OCI-LY1 (cell line): ENCODE measurements around the gene FAH.

Source experiments
- H2AFZ ChIP-seq: fragments of 200-600 bp; sonication (generic), shearing (Covaris generic); 2 replicates; pipeline ENCODE4 v1.6.0; 2014; ENCODE audit warnings: antibody characterized with exemption, mild to moderate bottlenecking, low read length
- H3F3A ChIP-seq: fragments of 200-600 bp; sonication (generic), shearing (Covaris generic); 2 replicates; pipeline ENCODE4 v1.6.0; 2014; ENCODE audit warnings: mild to moderate bottlenecking, antibody characterized with exemption, low read length, moderate library complexity; ENCODE audit not compliant: insufficient read depth
- H3K27ac ChIP-seq: fragments of 200-600 bp; sonication (generic); 2 replicates; pipeline ENCODE4 v1.5.1; 2014; ENCODE audit warnings: low read length, mixed run types, mild to moderate bottlenecking, low read depth; ENCODE audit not compliant: poor library complexity, severe bottlenecking
- H3K27me3 ChIP-seq: fragments of 200-600 bp; sonication (generic); 2 replicates; pipeline ENCODE4 v1.6.0; 2014; ENCODE audit warnings: antibody characterized with exemption, mild to moderate bottlenecking, low read length, moderate library complexity; ENCODE audit not compliant: insufficient read depth
- H3K36me3 ChIP-seq: fragments of 200-600 bp; sonication (generic); 2 replicates; pipeline ENCODE4 v1.6.1; 2014; ENCODE audit warnings: mild to moderate bottlenecking, antibody characterized with exemption, low read length, moderate library complexity, mixed read lengths; ENCODE audit not compliant: insufficient read depth
- H3K4me1 ChIP-seq: fragments of 200-600 bp; sonication (generic); 2 replicates; pipeline ENCODE4 v1.5.1; 2014; ENCODE audit warnings: mild to moderate bottlenecking, low read length, moderate library complexity; ENCODE audit not compliant: insufficient read depth, severe bottlenecking
- H3K4me2 ChIP-seq: fragments of 200-600 bp; sonication (generic), shearing (Covaris generic); 2 replicates; pipeline ENCODE4 v1.6.1; 2014; ENCODE audit warnings: low read length
- H3K4me3 ChIP-seq: fragments of 200-600 bp; sonication (generic); 2 replicates; pipeline ENCODE4 v1.5.1; 2014; ENCODE audit warnings: low read length, low read depth, mild to moderate bottlenecking, mixed read lengths; ENCODE audit not compliant: poor library complexity, severe bottlenecking
- H3K79me2 ChIP-seq: fragments of 200-600 bp; shearing (Covaris generic); 2 replicates; pipeline ENCODE4 v1.6.1; 2016; ENCODE audit warnings: mixed run types, low read length, mixed read lengths; ENCODE audit not compliant: insufficient read depth
- H3K9ac ChIP-seq: fragments of 200-600 bp; sonication (generic), shearing (Covaris generic); 2 replicates; pipeline ENCODE4 v1.6.1; 2014; ENCODE audit warnings: mild to moderate bottlenecking, low read length, mixed read lengths
- H3K9me2 ChIP-seq: fragments of 200-600 bp; sonication (generic), shearing (Covaris generic); 2 replicates; pipeline ENCODE4 v1.6.1; 2014; ENCODE audit warnings: low read depth, mild to moderate bottlenecking, low read length, mixed read lengths
- H3K9me3 ChIP-seq: fragments of 200-600 bp; shearing (Covaris generic); 2 replicates; pipeline ENCODE4 v1.6.1; 2014; ENCODE audit warnings: low read length, mixed read lengths
- H4K20me1 ChIP-seq: fragments of 200-600 bp; sonication (generic), shearing (Covaris generic); 2 replicates; pipeline ENCODE4 v1.6.0; 2016; ENCODE audit warnings: mild to moderate bottlenecking, low read length; ENCODE audit not compliant: insufficient read depth
- EZH2 ChIP-seq: fragments of 200-600 bp; sonication (generic), shearing (Covaris generic); IDR thresholded peaks from 2 replicates; pipeline ENCODE4 v1.8.0; 2017; ENCODE audit warnings: borderline replicate concordance, mixed run types, mild to moderate bottlenecking, antibody characterized with exemption, low read length, moderate library complexity, mixed read lengths
- TF ChIP-seq, protein P1 (sequence below): fragments of 200-600 bp; sonication (generic), shearing (Covaris generic); IDR thresholded peaks from 2 replicates; pipeline ENCODE4 v1.5.1; 2017; ENCODE audit warnings: mild to moderate bottlenecking, antibody characterized with exemption, low read length, moderate library complexity, mixed read lengths

Gene FAH

DNA sequence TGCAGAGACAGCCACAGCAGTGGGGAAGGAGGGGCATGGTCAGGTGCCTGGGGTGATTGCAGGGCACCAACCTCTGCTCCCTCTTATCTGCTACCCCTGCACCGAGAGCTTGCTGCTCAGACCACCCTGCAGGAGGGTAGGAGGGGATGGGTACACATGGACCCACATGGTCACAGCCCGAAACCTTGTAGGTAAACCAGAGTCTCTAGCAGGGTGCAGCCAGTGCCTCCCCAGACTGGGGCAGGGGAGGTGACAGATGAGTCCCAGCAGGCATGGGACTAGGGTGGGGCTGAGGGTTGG is 49.2 kb downstream of the FAH start:
- no peak overlapping the region for H3K9ac ChIP-seq
- H3K79me2 ChIP-seq: no peaks in the 10 kb centered on the region
- no peaks in the 10 kb centered on the region for H3K4me1 ChIP-seq
- no peaks in the 10 kb centered on the region for H4K20me1 ChIP-seq
- no peaks in the 10 kb centered on the region for H3K9me2 ChIP-seq
- no peaks in the 10 kb centered on the region for H3K27me3 ChIP-seq
- no peaks in the 10 kb centered on the region for H3K9me3 ChIP-seq
- H3K4me2 ChIP-seq: no peak overlapping the region
- no peaks in the 10 kb centered on the region for H3F3A ChIP-seq
- H3K4me3 ChIP-seq: no peak overlapping the region
- no peak overlapping the region for H3K27ac ChIP-seq
- no peak overlapping the region for H2AFZ ChIP-seq
- no peak for TF ChIP-seq EZH2
- TF ChIP-seq, protein P1, sequence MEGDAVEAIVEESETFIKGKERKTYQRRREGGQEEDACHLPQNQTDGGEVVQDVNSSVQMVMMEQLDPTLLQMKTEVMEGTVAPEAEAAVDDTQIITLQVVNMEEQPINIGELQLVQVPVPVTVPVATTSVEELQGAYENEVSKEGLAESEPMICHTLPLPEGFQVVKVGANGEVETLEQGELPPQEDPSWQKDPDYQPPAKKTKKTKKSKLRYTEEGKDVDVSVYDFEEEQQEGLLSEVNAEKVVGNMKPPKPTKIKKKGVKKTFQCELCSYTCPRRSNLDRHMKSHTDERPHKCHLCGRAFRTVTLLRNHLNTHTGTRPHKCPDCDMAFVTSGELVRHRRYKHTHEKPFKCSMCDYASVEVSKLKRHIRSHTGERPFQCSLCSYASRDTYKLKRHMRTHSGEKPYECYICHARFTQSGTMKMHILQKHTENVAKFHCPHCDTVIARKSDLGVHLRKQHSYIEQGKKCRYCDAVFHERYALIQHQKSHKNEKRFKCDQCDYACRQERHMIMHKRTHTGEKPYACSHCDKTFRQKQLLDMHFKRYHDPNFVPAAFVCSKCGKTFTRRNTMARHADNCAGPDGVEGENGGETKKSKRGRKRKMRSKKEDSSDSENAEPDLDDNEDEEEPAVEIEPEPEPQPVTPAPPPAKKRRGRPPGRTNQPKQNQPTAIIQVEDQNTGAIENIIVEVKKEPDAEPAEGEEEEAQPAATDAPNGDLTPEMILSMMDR: no peak
- no peaks in the 10 kb centered on the region for H3K36me3 ChIP-seq

DNA sequence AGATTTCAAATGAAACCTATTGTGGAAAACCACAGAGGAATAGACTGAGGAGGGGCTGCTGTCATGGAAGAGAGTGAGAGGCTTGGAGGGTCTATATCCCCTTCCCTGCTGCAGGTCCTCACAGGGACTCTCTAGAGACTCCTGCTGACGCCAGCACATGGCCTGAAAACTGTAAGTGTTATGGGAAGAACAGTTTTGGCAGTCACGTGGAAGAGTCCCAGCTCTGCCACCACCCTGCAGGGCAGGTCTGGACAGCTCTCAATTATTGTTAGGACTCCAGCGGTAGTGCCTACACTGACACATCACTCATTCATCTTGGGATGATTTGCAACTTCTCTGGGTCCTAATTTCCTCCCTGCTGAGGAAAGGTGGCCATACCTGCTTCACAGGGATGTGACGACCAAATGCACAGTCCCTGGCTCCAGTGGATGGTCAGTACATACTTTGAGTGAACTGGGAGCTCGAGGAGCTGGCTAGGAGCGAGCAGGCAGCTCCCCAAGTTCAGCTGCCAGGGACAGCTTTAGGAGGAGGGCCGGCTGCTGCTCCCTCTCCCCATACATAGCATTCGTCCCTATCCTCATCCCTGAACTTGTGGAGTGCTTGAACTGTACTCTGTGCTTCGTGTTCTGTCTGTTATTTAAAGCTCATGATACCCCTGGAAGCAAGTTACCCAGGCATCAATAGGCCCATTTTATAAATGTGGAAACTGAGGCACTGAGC is 50.0 kb downstream of the FAH start:
- no peak overlapping the region for H2AFZ ChIP-seq
- TF ChIP-seq, protein P1: no peak
- TF ChIP-seq EZH2: no peak
- no peak overlapping the region for H3K27ac ChIP-seq
- no peaks in the 10 kb centered on the region for H3F3A ChIP-seq
- H3K27me3 ChIP-seq: no peaks in the 10 kb centered on the region
- H3K4me1 ChIP-seq: no peaks in the 10 kb centered on the region
- no peaks in the 10 kb centered on the region for H3K9me3 ChIP-seq
- H3K79me2 ChIP-seq: no peaks in the 10 kb centered on the region
- H3K4me3 ChIP-seq: no peak overlapping the region
- H4K20me1 ChIP-seq: no peaks in the 10 kb centered on the region
- no peak overlapping the region for H3K4me2 ChIP-seq
- H3K9ac ChIP-seq: no peak overlapping the region
- no peaks in the 10 kb centered on the region for H3K9me2 ChIP-seq
- no peaks in the 10 kb centered on the region for H3K36me3 ChIP-seq

DNA sequence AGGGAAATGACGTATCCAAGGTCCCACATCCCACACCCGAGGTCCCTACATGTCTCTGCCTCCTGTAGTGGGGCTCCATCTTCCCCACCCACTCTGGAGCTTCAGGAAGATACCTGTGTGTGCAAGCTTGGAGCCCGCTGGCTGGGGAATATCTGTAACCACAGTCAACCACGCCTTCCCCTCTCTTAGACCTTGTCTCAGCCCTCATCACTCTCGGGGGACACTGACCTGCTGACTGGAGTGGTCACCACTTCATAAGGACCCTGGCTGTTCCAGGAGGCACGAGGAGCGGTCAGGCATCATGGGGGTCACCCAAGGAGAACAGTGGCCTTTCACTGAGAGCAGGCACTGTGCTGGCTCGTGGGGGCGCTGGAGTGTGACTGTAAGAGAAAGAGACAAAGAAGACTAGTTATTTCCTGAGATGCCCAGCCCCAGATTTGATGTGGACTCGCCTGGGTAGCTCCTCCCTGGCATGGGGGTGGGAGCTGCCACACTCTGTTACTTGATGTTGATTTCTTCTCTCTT is 50.6 kb downstream of the FAH start:
- H3K27me3 ChIP-seq: no peaks in the 10 kb centered on the region
- no peaks in the 10 kb centered on the region for H3K9me3 ChIP-seq
- H3K9me2 ChIP-seq: no peaks in the 10 kb centered on the region
- no peaks in the 10 kb centered on the region for H3F3A ChIP-seq
- no peaks in the 10 kb centered on the region for H3K4me1 ChIP-seq
- no peak overlapping the region for H3K4me3 ChIP-seq
- H3K9ac ChIP-seq: no peak overlapping the region
- H2AFZ ChIP-seq: no peak overlapping the region
- H4K20me1 ChIP-seq: no peaks in the 10 kb centered on the region
- H3K36me3 ChIP-seq: no peaks in the 10 kb centered on the region
- no peak overlapping the region for H3K27ac ChIP-seq
- TF ChIP-seq EZH2: no peak
- TF ChIP-seq, protein P1: peak; percentile 20; the same call in 1 of the 2 replicates
- H3K4me2 ChIP-seq: no peak overlapping the region
- H3K79me2 ChIP-seq: no peaks in the 10 kb centered on the region
